Measurements from ENCODE around the gene SMC5.

GRCh38 chr9:70387663-70388062, 128.9 kb downstream of the SMC5 start:
- TF ChIP-seq ZNF274 (IDR thresholded peaks at IDR 0.05; ENCODE audit: low read depth, low read length) (no peak), YY1 (IDR thresholded peaks at IDR 0.05; ENCODE audit: insufficient read depth, insufficient read length) (no peak), SUZ12 (IDR thresholded peaks at IDR 0.05; ENCODE audit: extremely low read depth, insufficient read depth, insufficient read length) (no peak)
